ENCODE measurements around the gene TMEM98. TPM values are rescaled to one million over a fixed set of nuclear protein-coding genes. Genes with fewer than 3 reads are reported as not detected.

The TMEM98 gene, protein sequence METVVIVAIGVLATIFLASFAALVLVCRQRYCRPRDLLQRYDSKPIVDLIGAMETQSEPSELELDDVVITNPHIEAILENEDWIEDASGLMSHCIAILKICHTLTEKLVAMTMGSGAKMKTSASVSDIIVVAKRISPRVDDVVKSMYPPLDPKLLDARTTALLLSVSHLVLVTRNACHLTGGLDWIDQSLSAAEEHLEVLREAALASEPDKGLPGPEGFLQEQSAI
- polyA plus RNA-seq (2011; rRNA removed), result 61.0 and 72.6 TPM in 2 replicates
- polyA plus RNA-seq (2012; cell fraction: cytosol; rRNA removed), result 95.7 and 118 TPM in 2 replicates
- 66.6 and 79.4 TPM in 2 replicates for polyA plus RNA-seq (2012; cell fraction: nucleus; rRNA removed)
- polyA plus RNA-seq (2017; fragmentation: RNase III; extraction: RNeasy Plus Mini Kit Qiagen cat#74134 plus additional on column Dnase treatment), result 42.2 to 50.0 TPM (median 46.6 TPM) in 3 replicates
- polyA minus RNA-seq (2011; rRNA and poly(A)+ RNA removed), result 71.5 and 87.1 TPM in 2 replicates

DNA sequence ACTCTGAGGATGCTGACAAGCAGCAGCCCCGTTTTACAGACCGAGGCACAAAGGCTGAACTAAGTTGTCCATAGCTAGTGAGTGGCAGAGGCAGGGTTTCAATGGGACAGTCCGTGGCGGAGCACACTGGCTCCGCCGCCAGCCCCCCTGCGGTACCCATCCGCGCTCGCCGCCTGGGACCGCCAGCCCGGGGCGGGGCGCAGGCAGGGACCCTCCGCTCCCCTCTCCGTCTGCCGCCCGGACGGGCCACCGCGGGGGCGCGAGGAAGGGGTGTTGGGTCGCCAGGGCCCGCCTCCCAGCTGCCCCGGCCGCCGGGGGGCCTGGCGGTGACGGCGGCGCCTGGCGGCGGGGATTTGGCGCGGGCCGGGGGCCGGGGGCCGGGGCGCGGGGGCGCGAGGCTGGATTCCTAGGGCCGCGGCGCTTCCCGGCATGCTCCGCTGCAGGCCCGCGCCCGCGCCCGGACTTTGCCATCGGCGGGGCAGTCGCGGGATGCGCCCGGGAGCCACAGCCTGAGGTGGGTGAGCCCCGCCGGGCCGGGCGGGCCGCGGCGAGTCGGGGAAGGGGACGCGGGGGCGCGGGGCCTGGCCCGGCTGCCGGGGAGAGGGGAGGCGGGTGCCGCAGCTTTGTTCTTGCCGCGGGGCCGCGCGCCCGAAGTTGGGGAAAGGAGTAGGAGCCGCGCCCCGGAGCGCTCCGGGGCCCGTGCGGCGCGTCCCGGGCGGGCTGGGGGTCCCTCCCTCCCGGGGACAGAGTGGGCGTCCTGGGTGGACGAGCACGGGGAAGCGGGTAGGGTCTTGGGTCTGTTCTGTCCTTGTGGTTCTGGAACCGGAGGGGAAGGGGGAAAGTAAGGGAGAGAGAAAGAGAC lies at the start of gene TMEM98:
TMEM98 (plus strand) TSS at position 430 of the 862 bp plus-strand sequence. CDS start 3,376 bp downstream, outside the sequence.
- peak; percentile 75 for ATAC-seq
- H3K9me3 ChIP-seq, result no peaks in the 10 kb centered on the region
- WGBS (ENCODE audit: missing lambda C conversion rate), result 3% methylated on average over 29 of the region's 99 CpGs
- H3K4me3 ChIP-seq, result peak within 1 kb of the TSS; percentile 97
- peak within 1 kb of the TSS; percentile 91 to 95 for H3K27ac ChIP-seq
- no peak for DNase-seq (ENCODE audit: low read depth in 1 of 2, low spot score in 1 of 2)
- no peak for FAIRE-seq
- TF ChIP-seq TFCP2L1 (CRISPR knock-in tag; IDR thresholded peaks at IDR 0.05) (no peak), RNF2 (IDR thresholded peaks at IDR 0.05; ENCODE audit: borderline replicate concordance, low read depth) (no peak), RFX5 (IDR thresholded peaks at IDR 0.05) (no peak), JUN (IDR thresholded peaks at IDR 0.05) (peak in 1 of 2 experiments; percentile 44; a peak in 1 of 5 replicates), HOXA7 (CRISPR knock-in tag; IDR thresholded peaks at IDR 0.05) (no peak)
- TF ChIP-seq, protein P1, sequence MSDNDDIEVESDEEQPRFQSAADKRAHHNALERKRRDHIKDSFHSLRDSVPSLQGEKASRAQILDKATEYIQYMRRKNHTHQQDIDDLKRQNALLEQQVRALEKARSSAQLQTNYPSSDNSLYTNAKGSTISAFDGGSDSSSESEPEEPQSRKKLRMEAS (IDR thresholded peaks at IDR 0.05), result no peak
- H3K4me1 ChIP-seq, result peaks cover 9% of the 10 kb centered on the region
- ChIA-PET CTCF (interaction anchor here (0.7 to 2.6 kb wide), 6 partner anchors 8 to 752 kb away, joined by 3 to 20 read pairs (median 6); no protein-coding TSS in a partner anchor), POLR2A (no interaction called here)
- H3K4me2 ChIP-seq, result peak within 1 kb of the TSS; percentile 94

DNA sequence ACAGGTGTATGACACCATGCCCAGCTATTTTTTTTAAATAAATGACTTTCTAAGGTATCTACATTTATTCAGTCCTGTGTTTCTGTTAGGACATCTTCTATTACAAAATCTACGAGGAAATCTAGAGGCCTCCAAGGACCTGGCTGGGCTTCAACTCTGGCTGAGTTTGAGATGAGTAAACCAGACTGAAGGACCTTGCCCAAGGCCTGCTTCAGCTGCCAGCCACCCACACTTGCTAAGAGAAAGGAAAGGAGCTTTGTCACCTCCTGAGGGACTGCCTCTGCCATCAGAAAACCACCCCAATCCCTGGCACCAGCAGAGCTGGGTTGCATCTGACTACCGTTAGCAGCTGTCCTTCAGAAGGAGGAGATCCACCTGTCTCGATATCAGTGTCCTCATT lies 49.7 kb upstream of the TMEM98 start:
- no peak for FAIRE-seq
- Histone ChIP-seq H3K4me2 (no peak overlapping the region), H3K9me3 (no peaks in the 10 kb centered on the region), H3K4me1 (peaks cover 9% of the 10 kb centered on the region; the same call in 1 of the 3 replicates), H3K4me3 (no peak overlapping the region), H3K27ac (no peak overlapping the region)
- ChIA-PET POLR2A (interaction anchor here (1.6 kb wide), 1 partner anchor 96 kb away, joined by 11 read pairs; no protein-coding TSS in a partner anchor), CTCF (interaction anchor here (0.8 to 12.1 kb wide), 20 partner anchors 9 to 176 kb away, joined by 3 to 205 read pairs (median 13); partner anchors contain the start of gene TMEM98)
- DNase-seq (ENCODE audit: low read depth in 1 of 2, low spot score in 1 of 2), result no peak
- TF ChIP-seq HDAC2 (IDR thresholded peaks at IDR 0.05) (no peak), BHLHE40 (IDR thresholded peaks at IDR 0.05; ENCODE audit: low read depth, low read length) (no peak), ZNF302 (CRISPR knock-in tag; IDR thresholded peaks at IDR 0.05) (no peak), NR3C1 (IDR thresholded peaks at IDR 0.05) (no peak), HEYL (CRISPR knock-in tag; IDR thresholded peaks at IDR 0.05) (no peak), EHMT2 (IDR thresholded peaks at IDR 0.05; ENCODE audit: low read depth) (no peak), SMC3 (IDR thresholded peaks at IDR 0.05) (no peak), JUN (IDR thresholded peaks at IDR 0.05) (no peak), FOSB (CRISPR knock-in tag; IDR thresholded peaks at IDR 0.05) (no peak)
- TF ChIP-seq, protein P2, sequence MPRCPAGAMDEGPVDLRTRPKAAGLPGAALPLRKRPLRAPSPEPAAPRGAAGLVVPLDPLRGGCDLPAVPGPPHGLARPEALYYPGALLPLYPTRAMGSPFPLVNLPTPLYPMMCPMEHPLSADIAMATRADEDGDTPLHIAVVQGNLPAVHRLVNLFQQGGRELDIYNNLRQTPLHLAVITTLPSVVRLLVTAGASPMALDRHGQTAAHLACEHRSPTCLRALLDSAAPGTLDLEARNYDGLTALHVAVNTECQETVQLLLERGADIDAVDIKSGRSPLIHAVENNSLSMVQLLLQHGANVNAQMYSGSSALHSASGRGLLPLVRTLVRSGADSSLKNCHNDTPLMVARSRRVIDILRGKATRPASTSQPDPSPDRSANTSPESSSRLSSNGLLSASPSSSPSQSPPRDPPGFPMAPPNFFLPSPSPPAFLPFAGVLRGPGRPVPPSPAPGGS (IDR thresholded peaks at IDR 0.05), result no peak
- 80% methylated on average over 3 of the region's 3 CpGs for WGBS (ENCODE audit: missing lambda C conversion rate)
- ATAC-seq, result no peak

DNA sequence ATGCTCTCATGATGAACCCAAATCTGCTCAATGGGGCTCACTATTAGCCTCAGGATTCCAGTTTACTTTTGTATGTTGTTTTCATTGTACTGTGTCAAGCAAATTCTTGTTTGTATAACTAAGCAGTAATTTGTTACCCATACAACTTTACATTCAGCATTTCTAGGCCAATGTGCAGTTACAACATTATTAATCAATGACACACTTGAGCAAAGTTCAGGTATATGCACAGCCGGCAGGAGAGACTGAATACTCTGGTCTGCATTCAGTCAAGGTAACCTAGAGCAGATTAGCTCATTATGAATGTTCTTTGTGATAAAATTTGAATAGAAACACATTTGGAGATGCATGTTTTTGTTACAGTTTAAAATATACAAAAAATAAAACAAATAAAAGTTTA lies 48.8 kb upstream of the TMEM98 start:
- ChIA-PET CTCF (interaction anchor here (0.6 to 12.1 kb wide), 4 partner anchors 35 to 100 kb away, joined by 3 to 205 read pairs (median 14); partner anchors contain the start of gene TMEM98), POLR2A (no interaction called here)
- FAIRE-seq (no peak), DNase-seq (ENCODE audit: low read depth in 1 of 2, low spot score in 1 of 2) (no peak), ATAC-seq (no peak)
- H3K4me1 ChIP-seq, result peaks cover 9% of the 10 kb centered on the region; the same call in 1 of the 3 replicates
- H3K27ac ChIP-seq, result no peak overlapping the region
- WGBS (ENCODE audit: missing lambda C conversion rate), result 68% methylated on average over 1 of the region's 1 CpG
- TF ChIP-seq RAD21 (conservative IDR thresholded peaks at IDR 0.05 in 1 of 2, IDR thresholded peaks at IDR 0.05 in 1 of 2) (no peak), TP53 (CRISPR knock-in tag; IDR thresholded peaks at IDR 0.05) (no peak), HOXB13 (CRISPR knock-in tag; IDR thresholded peaks at IDR 0.05; ENCODE audit: low read depth) (no peak), NPAS2 (CRISPR knock-in tag; IDR thresholded peaks at IDR 0.05; ENCODE audit: borderline replicate concordance) (no peak), ZNF302 (CRISPR knock-in tag; IDR thresholded peaks at IDR 0.05) (no peak), SREBF2 (IDR thresholded peaks at IDR 0.05) (no peak), HOXA7 (CRISPR knock-in tag; IDR thresholded peaks at IDR 0.05) (no peak), RCOR1 (IDR thresholded peaks at IDR 0.05; ENCODE audit: low read depth, low read length) (no peak), MAFK (IDR thresholded peaks at IDR 0.05; ENCODE audit: partially characterized antibody) (no peak), RNF2 (IDR thresholded peaks at IDR 0.05; ENCODE audit: borderline replicate concordance, low read depth) (no peak), JUNB (IDR thresholded peaks at IDR 0.05) (no peak), NR3C1 (IDR thresholded peaks at IDR 0.05) (no peak)
- TF ChIP-seq, protein P3, sequence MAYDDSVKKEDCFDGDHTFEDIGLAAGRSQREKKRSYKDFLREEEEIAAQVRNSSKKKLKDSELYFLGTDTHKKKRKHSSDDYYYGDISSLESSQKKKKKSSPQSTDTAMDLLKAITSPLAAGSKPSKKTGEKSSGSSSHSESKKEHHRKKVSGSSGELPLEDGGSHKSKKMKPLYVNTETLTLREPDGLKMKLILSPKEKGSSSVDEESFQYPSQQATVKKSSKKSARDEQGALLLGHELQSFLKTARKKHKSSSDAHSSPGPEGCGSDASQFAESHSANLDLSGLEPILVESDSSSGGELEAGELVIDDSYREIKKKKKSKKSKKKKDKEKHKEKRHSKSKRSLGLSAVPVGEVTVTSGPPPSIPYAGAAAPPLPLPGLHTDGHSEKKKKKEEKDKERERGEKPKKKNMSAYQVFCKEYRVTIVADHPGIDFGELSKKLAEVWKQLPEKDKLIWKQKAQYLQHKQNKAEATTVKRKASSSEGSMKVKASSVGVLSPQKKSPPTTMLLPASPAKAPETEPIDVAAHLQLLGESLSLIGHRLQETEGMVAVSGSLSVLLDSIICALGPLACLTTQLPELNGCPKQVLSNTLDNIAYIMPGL (CRISPR knock-in tag; IDR thresholded peaks at IDR 0.05; ENCODE audit: borderline replicate concordance), result no peak
- H3K9me3 ChIP-seq, result no peaks in the 10 kb centered on the region
- no peak overlapping the region for H3K4me3 ChIP-seq
- no peak overlapping the region for H3K4me2 ChIP-seq

Measured in A549 (cell line).